B cell (primary cell): Measurements from ENCODE around the gene REV1.

Source experiments
- EZH2 ChIP-seq: IDR thresholded peaks from 2 replicates; pipeline ENCODE4 v1.6.1; 2012; ENCODE audit warnings: borderline replicate concordance, low read depth, mild to moderate bottlenecking, moderate library complexity, low read length; ENCODE audit not compliant: insufficient read depth, poor library complexity, severe bottlenecking
- TF ChIP-seq, protein P1 (sequence below): fragments of 200-600 bp; IDR thresholded peaks from one replicate; pipeline ENCODE4 v1.8.0; 2022; ENCODE audit warnings: antibody characterized with exemption, mild to moderate bottlenecking

DNA sequence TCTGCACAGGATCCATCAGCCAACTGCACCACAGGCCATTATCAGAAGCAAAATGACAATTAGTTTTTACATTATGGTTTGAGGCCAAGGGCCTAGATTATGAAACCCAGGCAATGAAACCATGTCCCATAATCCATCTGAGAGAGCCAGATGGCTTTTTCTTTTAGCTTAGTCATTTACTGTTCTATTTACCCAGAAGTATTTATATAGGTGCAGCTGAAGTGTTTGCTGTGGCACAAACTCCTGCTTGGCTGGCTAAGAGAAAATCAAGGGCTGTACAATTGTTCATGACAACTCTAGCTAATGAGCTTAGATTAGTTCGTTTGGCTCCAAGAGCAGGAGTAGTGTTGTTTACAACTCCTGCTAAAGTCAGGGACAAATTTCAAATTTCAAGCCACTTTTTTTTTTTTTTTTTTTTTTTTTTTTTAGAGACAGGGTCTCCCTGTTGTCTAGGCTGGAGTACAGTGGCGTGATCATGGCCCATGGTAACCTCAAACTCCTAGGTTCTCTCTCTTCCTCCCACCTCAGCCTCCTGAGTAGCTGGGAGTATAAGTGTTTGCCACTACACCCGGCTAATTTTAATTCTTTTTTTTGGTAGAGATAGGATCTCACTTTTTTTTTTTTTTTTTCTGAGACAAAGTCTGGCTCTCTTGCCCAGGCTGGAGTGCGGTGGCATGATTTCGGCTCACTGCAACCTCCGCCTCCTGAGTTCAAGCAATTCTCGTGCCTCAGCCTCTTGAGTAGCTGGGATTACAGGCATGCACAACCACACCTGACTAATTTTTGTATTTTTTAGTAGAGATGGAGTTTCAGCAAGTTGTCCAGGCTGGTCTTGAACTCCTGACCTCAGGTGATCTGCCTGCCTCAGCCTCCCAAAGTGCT is 18.4 kb upstream of the REV1 start:
- TF ChIP-seq, protein P1, sequence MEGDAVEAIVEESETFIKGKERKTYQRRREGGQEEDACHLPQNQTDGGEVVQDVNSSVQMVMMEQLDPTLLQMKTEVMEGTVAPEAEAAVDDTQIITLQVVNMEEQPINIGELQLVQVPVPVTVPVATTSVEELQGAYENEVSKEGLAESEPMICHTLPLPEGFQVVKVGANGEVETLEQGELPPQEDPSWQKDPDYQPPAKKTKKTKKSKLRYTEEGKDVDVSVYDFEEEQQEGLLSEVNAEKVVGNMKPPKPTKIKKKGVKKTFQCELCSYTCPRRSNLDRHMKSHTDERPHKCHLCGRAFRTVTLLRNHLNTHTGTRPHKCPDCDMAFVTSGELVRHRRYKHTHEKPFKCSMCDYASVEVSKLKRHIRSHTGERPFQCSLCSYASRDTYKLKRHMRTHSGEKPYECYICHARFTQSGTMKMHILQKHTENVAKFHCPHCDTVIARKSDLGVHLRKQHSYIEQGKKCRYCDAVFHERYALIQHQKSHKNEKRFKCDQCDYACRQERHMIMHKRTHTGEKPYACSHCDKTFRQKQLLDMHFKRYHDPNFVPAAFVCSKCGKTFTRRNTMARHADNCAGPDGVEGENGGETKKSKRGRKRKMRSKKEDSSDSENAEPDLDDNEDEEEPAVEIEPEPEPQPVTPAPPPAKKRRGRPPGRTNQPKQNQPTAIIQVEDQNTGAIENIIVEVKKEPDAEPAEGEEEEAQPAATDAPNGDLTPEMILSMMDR: no peak
- TF ChIP-seq EZH2: no peak
